ENCODE results near the gene HOMER2.

DNA sequence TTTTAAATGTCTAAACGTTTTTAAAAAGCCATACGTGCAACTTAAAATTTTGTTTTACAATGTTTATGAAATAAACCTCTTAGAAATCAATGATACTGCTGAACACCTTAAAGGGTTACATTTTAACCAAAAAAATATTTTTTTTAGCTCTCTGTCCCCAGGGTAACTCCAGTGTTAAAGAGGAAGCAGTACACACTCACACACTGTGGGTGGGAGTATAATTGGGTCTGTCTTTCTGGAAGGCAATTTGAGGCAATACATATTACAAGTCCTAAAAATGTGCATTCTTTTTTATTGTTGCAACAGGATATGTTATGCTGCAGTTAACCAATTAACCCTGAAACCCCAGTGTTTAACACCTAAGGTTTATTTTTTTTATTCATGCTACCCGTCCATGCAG is 109.0 kb downstream of the HOMER2 start:
- TF ChIP-seq, protein P1, sequence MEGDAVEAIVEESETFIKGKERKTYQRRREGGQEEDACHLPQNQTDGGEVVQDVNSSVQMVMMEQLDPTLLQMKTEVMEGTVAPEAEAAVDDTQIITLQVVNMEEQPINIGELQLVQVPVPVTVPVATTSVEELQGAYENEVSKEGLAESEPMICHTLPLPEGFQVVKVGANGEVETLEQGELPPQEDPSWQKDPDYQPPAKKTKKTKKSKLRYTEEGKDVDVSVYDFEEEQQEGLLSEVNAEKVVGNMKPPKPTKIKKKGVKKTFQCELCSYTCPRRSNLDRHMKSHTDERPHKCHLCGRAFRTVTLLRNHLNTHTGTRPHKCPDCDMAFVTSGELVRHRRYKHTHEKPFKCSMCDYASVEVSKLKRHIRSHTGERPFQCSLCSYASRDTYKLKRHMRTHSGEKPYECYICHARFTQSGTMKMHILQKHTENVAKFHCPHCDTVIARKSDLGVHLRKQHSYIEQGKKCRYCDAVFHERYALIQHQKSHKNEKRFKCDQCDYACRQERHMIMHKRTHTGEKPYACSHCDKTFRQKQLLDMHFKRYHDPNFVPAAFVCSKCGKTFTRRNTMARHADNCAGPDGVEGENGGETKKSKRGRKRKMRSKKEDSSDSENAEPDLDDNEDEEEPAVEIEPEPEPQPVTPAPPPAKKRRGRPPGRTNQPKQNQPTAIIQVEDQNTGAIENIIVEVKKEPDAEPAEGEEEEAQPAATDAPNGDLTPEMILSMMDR (IDR thresholded peaks at IDR 0.05; ENCODE audit: borderline replicate concordance, extremely low read depth, low read length, poor library complexity, severe bottlenecking): no peak
- no peak for TF ChIP-seq EZH2 (IDR thresholded peaks at IDR 0.05; ENCODE audit: borderline replicate concordance, low read depth, low read length, severe bottlenecking)

All from DND-41 (cell line).